Brain microvascular endothelial cell (primary cell): Measurements from ENCODE around the gene TMEM132D.

Experiments
- DNase-seq: peaks from one replicate; pipeline ENCODE4 v3.0.0-alpha.2; 2020
- H3K27ac ChIP-seq: fragments of 250-450 bp; sonication (Bioruptor Pico); 2 replicates; pipeline ENCODE4 v1.5.1; 2020; ENCODE audit warnings: mild to moderate bottlenecking, moderate library complexity
- H3K27me3 ChIP-seq: fragments of 250-450 bp; sonication (Bioruptor Pico); replicated peaks from 2 replicates; pipeline ENCODE4 v1.5.1; 2020; ENCODE audit warnings: mild to moderate bottlenecking
- H3K36me3 ChIP-seq: fragments of 250-450 bp; sonication (Bioruptor Pico); replicated peaks from 2 replicates; pipeline ENCODE4 v1.5.1; 2020; ENCODE audit warnings: mild to moderate bottlenecking
- H3K4me3 ChIP-seq: 2 replicates; pipeline ENCODE4 v1.5.1; 2011; ENCODE audit warnings: low read depth, mild to moderate bottlenecking, control low read depth, low read length, moderate library complexity
- in situ Hi-C: cut with HindIII; loops from 2 replicates; pipeline ENCODE4 v1.10.0; 2017; ENCODE audit warnings: low sequenced_read_pairs, low pct_ligation_motif_present
- TF ChIP-seq, protein P1 (sequence below): IDR thresholded peaks from 2 replicates; pipeline ENCODE4 v1.5.1; 2011; ENCODE audit warnings: low read depth, mild to moderate bottlenecking, moderate library complexity, low read length, control low read depth, inconsistent platforms; ENCODE audit errors: missing control alignments

TMEM132D gene

DNA sequence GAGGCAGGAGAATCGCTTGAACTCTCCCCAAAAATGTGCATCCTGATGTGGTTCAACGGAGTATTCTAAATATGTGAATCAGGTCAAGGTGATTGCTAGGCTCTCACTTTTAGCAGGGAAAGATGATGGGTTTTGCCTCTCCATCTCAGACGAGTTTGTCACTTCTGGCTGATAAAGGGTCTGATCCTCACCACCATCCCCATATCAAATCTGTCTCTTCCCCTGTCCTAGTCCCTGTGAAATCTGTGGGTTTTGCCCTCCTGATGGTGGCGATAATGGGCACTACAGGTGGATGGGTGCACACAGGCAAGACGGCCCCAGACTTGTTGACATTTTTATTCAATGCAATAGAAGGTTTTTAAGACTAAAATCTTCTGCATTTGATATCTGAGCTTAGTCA, 665.9 kb downstream of the TMEM132D start:
- in situ Hi-C loops = no loop called here
- no peak for DNase-seq
- H3K27ac ChIP-seq = no peak overlapping the region
- TF ChIP-seq, protein P1, sequence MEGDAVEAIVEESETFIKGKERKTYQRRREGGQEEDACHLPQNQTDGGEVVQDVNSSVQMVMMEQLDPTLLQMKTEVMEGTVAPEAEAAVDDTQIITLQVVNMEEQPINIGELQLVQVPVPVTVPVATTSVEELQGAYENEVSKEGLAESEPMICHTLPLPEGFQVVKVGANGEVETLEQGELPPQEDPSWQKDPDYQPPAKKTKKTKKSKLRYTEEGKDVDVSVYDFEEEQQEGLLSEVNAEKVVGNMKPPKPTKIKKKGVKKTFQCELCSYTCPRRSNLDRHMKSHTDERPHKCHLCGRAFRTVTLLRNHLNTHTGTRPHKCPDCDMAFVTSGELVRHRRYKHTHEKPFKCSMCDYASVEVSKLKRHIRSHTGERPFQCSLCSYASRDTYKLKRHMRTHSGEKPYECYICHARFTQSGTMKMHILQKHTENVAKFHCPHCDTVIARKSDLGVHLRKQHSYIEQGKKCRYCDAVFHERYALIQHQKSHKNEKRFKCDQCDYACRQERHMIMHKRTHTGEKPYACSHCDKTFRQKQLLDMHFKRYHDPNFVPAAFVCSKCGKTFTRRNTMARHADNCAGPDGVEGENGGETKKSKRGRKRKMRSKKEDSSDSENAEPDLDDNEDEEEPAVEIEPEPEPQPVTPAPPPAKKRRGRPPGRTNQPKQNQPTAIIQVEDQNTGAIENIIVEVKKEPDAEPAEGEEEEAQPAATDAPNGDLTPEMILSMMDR = no peak
- H3K4me3 ChIP-seq = no peak overlapping the region
- H3K36me3 ChIP-seq = no peaks in the 10 kb centered on the region
- no peaks in the 10 kb centered on the region for H3K27me3 ChIP-seq

- Histone ChIP-seq H3K36me3 (no peaks in the 10 kb centered on the region), H3K27me3 (no peaks in the 10 kb centered on the region), H3K4me3 (no peak overlapping the region), H3K27ac (no peak overlapping the region)
- DNase-seq = no peak
- in situ Hi-C loops = no loop called here
- TF ChIP-seq, protein P1 = no peak
Measured at GRCh38 chr12:129234209-129234608, 669.6 kb downstream of the TMEM132D start.

DNA sequence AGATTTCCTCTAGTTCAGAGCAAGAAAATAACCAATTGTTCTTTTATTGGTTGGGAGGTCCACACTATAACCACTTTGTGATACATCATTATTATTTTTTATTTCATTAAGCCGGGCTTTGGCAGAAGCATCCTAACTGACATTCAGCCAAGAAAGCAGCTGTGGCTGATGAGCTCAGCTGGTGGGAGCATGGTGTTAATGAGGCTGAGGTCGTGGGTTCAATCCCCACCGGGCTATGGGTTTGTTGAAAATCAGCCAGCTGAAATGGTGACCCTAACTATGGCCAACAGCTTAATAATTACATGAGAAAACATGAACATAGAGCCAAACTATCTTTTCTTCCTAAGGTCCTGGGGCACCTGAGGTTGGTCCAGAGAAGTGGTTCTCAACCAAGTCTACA, 672.3 kb downstream of the TMEM132D start:
- TF ChIP-seq, protein P1 = no peak
- no peaks in the 10 kb centered on the region for H3K27me3 ChIP-seq
- in situ Hi-C loops = no loop called here

GRCh38 chr12:129230995-129231394, 672.8 kb downstream of the TMEM132D start:
- no peaks in the 10 kb centered on the region for H3K36me3 ChIP-seq
- TF ChIP-seq, protein P1 = no peak
- DNase-seq = no peak
- no peak overlapping the region for H3K27ac ChIP-seq
- H3K27me3 ChIP-seq = no peaks in the 10 kb centered on the region
- in situ Hi-C loops = no loop called here
- no peak overlapping the region for H3K4me3 ChIP-seq

More for the DNA sequence above, 672.3 kb downstream of the TMEM132D start:
- DNase-seq = no peak
- no peak overlapping the region for H3K27ac ChIP-seq
- H3K36me3 ChIP-seq = no peaks in the 10 kb centered on the region
- no peak overlapping the region for H3K4me3 ChIP-seq

DNA sequence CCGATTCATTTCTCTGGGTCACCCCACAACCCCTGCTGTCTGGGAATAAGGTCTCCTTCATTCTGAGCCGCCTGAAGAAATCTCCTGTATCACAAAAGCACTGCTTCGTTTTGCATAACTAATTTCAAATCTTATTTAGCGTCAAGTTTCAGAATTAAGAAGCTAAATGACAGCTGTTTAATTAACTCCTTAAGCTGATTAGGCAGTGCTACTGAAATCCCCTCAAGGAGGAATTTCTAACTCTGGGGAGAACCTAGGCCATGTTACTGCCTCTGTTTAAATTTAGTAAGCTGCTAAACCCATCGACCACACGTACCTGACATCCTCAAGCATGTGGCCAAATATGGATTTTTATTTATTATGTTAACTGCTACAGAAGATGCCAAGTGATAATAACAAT, 677.0 kb downstream of the TMEM132D start:
- TF ChIP-seq, protein P1 = no peak
- no peak for DNase-seq
- no peaks in the 10 kb centered on the region for H3K36me3 ChIP-seq
- no peaks in the 10 kb centered on the region for H3K27me3 ChIP-seq
- no peak overlapping the region for H3K4me3 ChIP-seq
- no peak overlapping the region for H3K27ac ChIP-seq
- in situ Hi-C loops = no loop called here

DNA sequence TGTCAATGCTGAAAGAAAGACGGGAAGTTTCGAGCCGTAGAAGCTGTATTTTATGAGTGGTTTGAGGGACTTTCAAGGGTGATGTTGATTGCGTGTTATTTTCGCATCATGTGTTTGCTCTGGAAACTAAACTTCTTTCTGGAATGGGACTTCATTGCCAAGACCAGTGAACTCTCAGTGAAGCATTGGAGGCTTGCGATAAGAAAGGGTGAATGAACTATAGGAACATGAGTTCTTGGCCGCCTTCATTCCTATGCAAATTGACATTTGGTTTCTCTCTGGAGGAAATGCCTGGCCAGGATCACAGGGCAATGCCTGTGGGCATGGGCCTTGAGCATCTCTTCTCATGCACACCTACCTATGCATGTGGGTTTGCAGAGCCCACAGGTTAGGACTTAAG, 677.8 kb downstream of the TMEM132D start:
- no peak for DNase-seq
- TF ChIP-seq, protein P1 = no peak
- H3K27ac ChIP-seq = no peak overlapping the region
- in situ Hi-C loops = no loop called here
- no peak overlapping the region for H3K4me3 ChIP-seq
- H3K36me3 ChIP-seq = no peaks in the 10 kb centered on the region
- H3K27me3 ChIP-seq = no peaks in the 10 kb centered on the region
